T-helper 2 cell treated with Interferon-gamma antibody and Interleukin-4, amounts not matched to agents 5 μg/mL and 100 μg/mL, for 36 hours (primary cell): ENCODE measurements around the gene IP6K3.

Source experiments
- DNase-seq: peaks from one replicate; pipeline ENCODE4 v3.0.0; 2021; ENCODE audit warnings: low spot score
- H3K27ac Mint-ChIP-seq: one replicate; pipeline ENCODE4 v1.8.0; 2021; ENCODE audit warnings: mild to moderate bottlenecking, mixed read lengths
- H3K27me3 Mint-ChIP-seq: one replicate; pipeline ENCODE4 v1.8.0; 2021; ENCODE audit warnings: low read depth, mixed read lengths
- H3K36me3 Mint-ChIP-seq: one replicate; pipeline ENCODE4 v1.8.0; 2021; ENCODE audit warnings: low read depth, mixed read lengths
- H3K4me1 Mint-ChIP-seq: one replicate; pipeline ENCODE4 v1.8.0; 2021; ENCODE audit warnings: low read depth, mixed read lengths
- H3K4me3 Mint-ChIP-seq: one replicate; pipeline ENCODE4 v1.8.0; 2022; ENCODE audit warnings: mild to moderate bottlenecking, moderate library complexity, mixed read lengths
- H3K9me3 Mint-ChIP-seq: one replicate; pipeline ENCODE4 v1.8.0; 2021; ENCODE audit warnings: mixed read lengths

Gene IP6K3

GRCh38 chr6:33783781-33784520 lies 37.2 kb upstream of the IP6K3 start:
- Mint-ChIP-seq H3K4me3 (no peak overlapping the region), H3K36me3 (peaks cover 66% of the 10 kb centered on the region), H3K4me1 (peaks cover 36% of the 10 kb centered on the region), H3K27me3 (no peaks in the 10 kb centered on the region), H3K9me3 (no peaks in the 10 kb centered on the region), H3K27ac (no peak overlapping the region)
- no peak for DNase-seq

- Mint-ChIP-seq H3K36me3 (peaks cover 71% of the 10 kb centered on the region), H3K27ac (no peak overlapping the region), H3K9me3 (no peaks in the 10 kb centered on the region), H3K4me3 (no peak overlapping the region), H3K27me3 (no peaks in the 10 kb centered on the region), H3K4me1 (peaks cover 31% of the 10 kb centered on the region)
- DNase-seq = no peak
Observed at GRCh38 chr6:33782561-33782960, 35.9 kb upstream of the IP6K3 start.

- Mint-ChIP-seq H3K9me3 (no peaks in the 10 kb centered on the region), H3K4me3 (no peak overlapping the region), H3K27ac (no peak overlapping the region), H3K27me3 (no peaks in the 10 kb centered on the region), H3K36me3 (peaks cover 75% of the 10 kb centered on the region), H3K4me1 (peaks cover 20% of the 10 kb centered on the region)
- DNase-seq = no peak
Observed at GRCh38 chr6:33781131-33781975, 34.6 kb upstream of the IP6K3 start.

- peaks cover 5% of the 10 kb centered on the region for H3K4me1 Mint-ChIP-seq
- no peaks in the 10 kb centered on the region for H3K27me3 Mint-ChIP-seq
- H3K9me3 Mint-ChIP-seq = no peaks in the 10 kb centered on the region
- no peak for DNase-seq
- no peak overlapping the region for H3K27ac Mint-ChIP-seq
- peaks cover 77% of the 10 kb centered on the region for H3K36me3 Mint-ChIP-seq
- H3K4me3 Mint-ChIP-seq = no peak overlapping the region
Observed at GRCh38 chr6:33779895-33780294, 33.2 kb upstream of the IP6K3 start.

GRCh38 chr6:33779290-33779689 lies 32.6 kb upstream of the IP6K3 start:
- Mint-ChIP-seq H3K27me3 (no peaks in the 10 kb centered on the region), H3K36me3 (peaks cover 77% of the 10 kb centered on the region), H3K9me3 (no peaks in the 10 kb centered on the region), H3K4me1 (peaks cover 4% of the 10 kb centered on the region), H3K4me3 (no peak overlapping the region), H3K27ac (no peak overlapping the region)
- no peak for DNase-seq

- no peak overlapping the region for H3K27ac Mint-ChIP-seq
- peaks cover 70% of the 10 kb centered on the region for H3K36me3 Mint-ChIP-seq
- no peaks in the 10 kb centered on the region for H3K27me3 Mint-ChIP-seq
- peaks cover 4% of the 10 kb centered on the region for H3K4me1 Mint-ChIP-seq
- no peak for DNase-seq
- no peaks in the 10 kb centered on the region for H3K9me3 Mint-ChIP-seq
- no peak overlapping the region for H3K4me3 Mint-ChIP-seq
Observed at GRCh38 chr6:33778444-33779121, 31.9 kb upstream of the IP6K3 start.

- no peaks in the 10 kb centered on the region for H3K9me3 Mint-ChIP-seq
- no peak overlapping the region for H3K27ac Mint-ChIP-seq
- H3K27me3 Mint-ChIP-seq = no peaks in the 10 kb centered on the region
- no peak for DNase-seq
- peaks cover 68% of the 10 kb centered on the region for H3K36me3 Mint-ChIP-seq
- H3K4me3 Mint-ChIP-seq = no peak overlapping the region
- H3K4me1 Mint-ChIP-seq = peaks cover 4% of the 10 kb centered on the region
Observed at GRCh38 chr6:33777398-33778388, 31.0 kb upstream of the IP6K3 start.

- peaks cover 3% of the 10 kb centered on the region for H3K4me1 Mint-ChIP-seq
- peaks cover 67% of the 10 kb centered on the region for H3K36me3 Mint-ChIP-seq
- no peak overlapping the region for H3K4me3 Mint-ChIP-seq
- no peaks in the 10 kb centered on the region for H3K27me3 Mint-ChIP-seq
- H3K27ac Mint-ChIP-seq = no peak overlapping the region
- DNase-seq = no peak
- H3K9me3 Mint-ChIP-seq = no peaks in the 10 kb centered on the region
Observed at GRCh38 chr6:33776764-33777163, 30.1 kb upstream of the IP6K3 start.

GRCh38 chr6:33776186-33776585 lies 29.5 kb upstream of the IP6K3 start:
- Mint-ChIP-seq H3K4me1 (peaks cover 3% of the 10 kb centered on the region), H3K36me3 (peaks cover 66% of the 10 kb centered on the region)

GRCh38 chr6:33774774-33775173 lies 28.1 kb upstream of the IP6K3 start:
- no peak for DNase-seq
- Mint-ChIP-seq H3K4me3 (no peak overlapping the region), H3K9me3 (no peaks in the 10 kb centered on the region), H3K36me3 (peaks cover 55% of the 10 kb centered on the region), H3K4me1 (peaks cover 3% of the 10 kb centered on the region), H3K27me3 (no peaks in the 10 kb centered on the region), H3K27ac (no peak overlapping the region)

More at GRCh38 chr6:33776186-33776585, 29.5 kb upstream of the IP6K3 start:
- DNase-seq = no peak
- no peak overlapping the region for H3K4me3 Mint-ChIP-seq
- H3K27me3 Mint-ChIP-seq = no peaks in the 10 kb centered on the region
- H3K27ac Mint-ChIP-seq = no peak overlapping the region
- no peaks in the 10 kb centered on the region for H3K9me3 Mint-ChIP-seq

- Mint-ChIP-seq H3K36me3 (peaks cover 43% of the 10 kb centered on the region), H3K4me1 (peaks cover 8% of the 10 kb centered on the region), H3K4me3 (no peak overlapping the region), H3K9me3 (no peaks in the 10 kb centered on the region), H3K27me3 (no peaks in the 10 kb centered on the region), H3K27ac (no peak overlapping the region)
- no peak for DNase-seq
Observed at GRCh38 chr6:33772902-33773472, 26.3 kb upstream of the IP6K3 start.

- DNase-seq = no peak
- Mint-ChIP-seq H3K4me3 (no peak overlapping the region), H3K36me3 (peaks cover 35% of the 10 kb centered on the region), H3K4me1 (peaks cover 8% of the 10 kb centered on the region), H3K9me3 (no peaks in the 10 kb centered on the region), H3K27ac (no peak overlapping the region), H3K27me3 (no peaks in the 10 kb centered on the region)
Observed at GRCh38 chr6:33772082-33772830, 25.6 kb upstream of the IP6K3 start.
